Measurements from ENCODE around the gene SUN1. TPM values are rescaled to one million over a fixed set of nuclear protein-coding genes. Genes with fewer than 3 reads are reported as not detected.

Gene SUN1
- total and polyA plus RNA-seq, 2 of the 8 experiments (the other 6 are each of a cell fraction or from before 2014, with no cell fraction given), result 108 to 158 TPM

- TF ChIP-seq CHD7 (IDR thresholded peaks at IDR 0.05; ENCODE audit: insufficient replicate concordance, low read length) (no peak), CHD2 (IDR thresholded peaks at IDR 0.05; ENCODE audit: low read length) (no peak), SRF (IDR thresholded peaks at IDR 0.05; ENCODE audit: low read depth, low read length) (no peak), SIRT6 (IDR thresholded peaks at IDR 0.05; ENCODE audit: low read length) (no peak), SIN3A (conservative IDR thresholded peaks at IDR 0.05 in 1 of 2, IDR thresholded peaks at IDR 0.05 in 1 of 2; ENCODE audit: low read depth in 1 of 2, low read length in 2 of 2) (no peak), EP300 (IDR thresholded peaks at IDR 0.05; ENCODE audit: borderline replicate concordance in 1 of 2, low read depth in 2 of 2, low read length in 2 of 2) (no peak), SP2 (IDR thresholded peaks at IDR 0.05; ENCODE audit: low read length) (no peak), RNF2 (IDR thresholded peaks at IDR 0.05; ENCODE audit: borderline replicate concordance, low read depth, low read length, missing control alignments, poor library complexity, severe bottlenecking) (no peak), CBX5 (IDR thresholded peaks at IDR 0.05; ENCODE audit: low read depth, low read length) (no peak)
Measured at GRCh38 chr7:791519-791918, 40.8 kb upstream of the SUN1 start (continued).
